CD4-positive, alpha-beta T cell (primary cell): Measurements from ENCODE around the gene SLC22A5. TPM values are rescaled to one million over a fixed set of nuclear protein-coding genes. Genes with fewer than 3 reads are reported as not detected.

Source experiments
- ATAC-seq: fragments of 200-7000 bp; cut with Tn5 transposase; one replicate; pipeline ENCODE4 v1.10.0; 2022; ENCODE audit warnings: mild to moderate bottlenecking; ENCODE audit not compliant: poor library complexity
- CTCF ChIA-PET: fragments of 350-600 bp; sonication (Branson Sonifier 250); formaldehyde crosslinking; loops from one replicate; lab custom pipeline; 2021; ENCODE audit warnings: antibody characterized with exemption, inconsistent platforms; lab: Charles Lee
- POLR2A ChIA-PET: fragments of 350-600 bp; sonication (Branson Sonifier 250); formaldehyde crosslinking; loops from one replicate; lab custom pipeline; 2021; ENCODE audit warnings: antibody characterized with exemption, inconsistent platforms; lab: Charles Lee
- DNase-seq, 14 experiments: peaks; one replicate each; pipeline ENCODE4 v3.0.0-alpha.2; 2013 to 2020; ENCODE audit warnings: mixed read lengths in 2 of 14
- H3K27ac ChIP-seq, 2 donors: one replicate each; pipeline versions ENCODE4 v1.5.1 to v1.7.0; 2013; ENCODE audit warnings: low read length in 2 of 2, low read depth in 1 of 2, mild to moderate bottlenecking in 1 of 2
- H3K27me3 ChIP-seq, 2 experiments: 1 replicate in 1 of 2; 2 replicates in 1 of 2; pipeline versions ENCODE4 v1.6.1 to v1.7.0; 2013; ENCODE audit warnings: low read length in 2 of 2, control low read depth in 1 of 2, mild to moderate bottlenecking in 1 of 2, moderate library complexity in 1 of 2; ENCODE audit not compliant: insufficient read depth in 2 of 2, control insufficient read depth in 1 of 2
- H3K36me3 ChIP-seq: one replicate; pipeline ENCODE4 v1.6.1; 2013; ENCODE audit warnings: low read length, control low read depth; ENCODE audit not compliant: insufficient read depth
- H3K4me1 ChIP-seq: one replicate; pipeline ENCODE4 v1.6.1; 2013; ENCODE audit warnings: low read length, control low read depth; ENCODE audit not compliant: insufficient read depth
- H3K4me3 ChIP-seq: one replicate; pipeline ENCODE4 v1.5.1; 2013; ENCODE audit warnings: mild to moderate bottlenecking, low read length, moderate library complexity
- H3K9me3 ChIP-seq, 2 experiments: 1 replicate in 1 of 2; 2 replicates in 1 of 2; pipeline versions ENCODE4 v1.6.1 to v1.7.0; 2013; ENCODE audit warnings: low read length in 2 of 2, mild to moderate bottlenecking in 2 of 2, control low read depth in 1 of 2, moderate library complexity in 1 of 2; ENCODE audit not compliant: control insufficient read depth in 1 of 2, insufficient read depth in 1 of 2
- H3K27ac Mint-ChIP-seq: one replicate; pipeline ENCODE4 v1.8.0; 2020; ENCODE audit warnings: mixed read lengths
- H3K27me3 Mint-ChIP-seq: one replicate; pipeline ENCODE4 v1.8.0; 2021; ENCODE audit warnings: mixed read lengths
- H3K36me3 Mint-ChIP-seq: one replicate; pipeline ENCODE4 v1.8.0; 2021; ENCODE audit warnings: low read depth, mixed read lengths
- H3K4me1 Mint-ChIP-seq: one replicate; pipeline ENCODE4 v1.8.0; 2021; ENCODE audit warnings: low read depth, mixed read lengths
- H3K4me3 Mint-ChIP-seq: one replicate; pipeline ENCODE4 v1.8.0; 2020; ENCODE audit warnings: mild to moderate bottlenecking, mixed read lengths
- H3K9me3 Mint-ChIP-seq: one replicate; pipeline ENCODE4 v1.8.0; 2020; ENCODE audit warnings: mixed read lengths
- CTCF ChIP-seq: fragments of 200-600 bp; IDR thresholded peaks from one replicate; pipeline ENCODE4 v1.8.0; 2022; ENCODE audit warnings: antibody characterized with exemption, mild to moderate bottlenecking
- intact Hi-C, 2 experiments: fragments of 100-400 bp; cut with DNase I in 1 of 2; cut with micrococcal nuclease in 1 of 2; formaldehyde crosslinking; loops; one replicate each; pipeline versions ENCODE4 v1.15.1 to v1.9.0; 2023 to 2025; cut with DNase I, micrococcal nuclease
- total RNA-seq, 174 experiments: library from RNA in 2 of 174; stranded (reverse) in 2 of 174; gene quantifications; one replicate each; pipeline ENCODE4 v1.2.3 and lab custom pipeline; 2021 to 2026

The SLC22A5 gene
- total RNA-seq, 2 experiments from 2014 or later = 4.3 to 4.5 TPM

GRCh38 chr5:132369007-132369473 is 470 bp upstream of the SLC22A5 start:
- no peak for ATAC-seq

GRCh38 chr5:132370181-132370970 is 866 bp downstream of the SLC22A5 start:
- H3K27me3 ChIP-seq = no peaks in the 10 kb centered on the region
- H3K36me3 ChIP-seq = no peaks in the 10 kb centered on the region
- Mint-ChIP-seq H3K4me1 (peaks cover 26% of the 10 kb centered on the region), H3K27me3 (no peaks in the 10 kb centered on the region), H3K9me3 (no peaks in the 10 kb centered on the region), H3K4me3 (peak overlapping the region; percentile 91), H3K27ac (peak overlapping the region; percentile 58), H3K36me3 (no peaks in the 10 kb centered on the region)
- TF ChIP-seq CTCF = no peak
- DNase-seq = peak in 2 of 14 experiments; percentile 16 to 38
- H3K4me3 ChIP-seq = peak overlapping the region; percentile 68
- no peak for ATAC-seq
- POLR2A ChIA-PET = interaction anchor here (0.9 to 2.6 kb wide), 6 partner anchors 16 to 494 kb away, joined by 3 to 22 read pairs (median 6); partner anchors contain the start of gene IRF1
- peaks cover 35% of the 10 kb centered on the region for H3K4me1 ChIP-seq
- CTCF ChIA-PET = no interaction called here
- H3K27ac ChIP-seq = no peak overlapping the region
- no peaks in the 10 kb centered on the region for H3K9me3 ChIP-seq
- intact Hi-C loops = no loop called here

More at GRCh38 chr5:132369007-132369473, 470 bp upstream of the SLC22A5 start:
- POLR2A ChIA-PET = interaction anchor here (0.6 to 2.6 kb wide), 19 partner anchors 13 to 682 kb away, joined by 3 to 22 read pairs (median 3); partner anchors contain the start of genes CCNI2, HSPA4, IRF1 and RAD50
- CTCF ChIA-PET = interaction anchor here (0.8 to 1.6 kb wide), 3 partner anchors 18 to 451 kb away, joined by 3 to 8 read pairs (median 5); no protein-coding TSS in a partner anchor
- H3K27ac ChIP-seq = peak overlapping the region; percentile 24 to 41
- no peak for TF ChIP-seq CTCF
- H3K9me3 ChIP-seq = no peaks in the 10 kb centered on the region
- peaks cover 26% of the 10 kb centered on the region for H3K4me1 Mint-ChIP-seq
- H3K27me3 ChIP-seq = no peaks in the 10 kb centered on the region
- H3K4me3 Mint-ChIP-seq = peak overlapping the region; percentile 91
- H3K4me3 ChIP-seq = peak overlapping the region; percentile 68
- H3K27me3 Mint-ChIP-seq = no peaks in the 10 kb centered on the region
- peaks cover 7% of the 10 kb centered on the region for H3K36me3 Mint-ChIP-seq
- DNase-seq = no peak
- H3K27ac Mint-ChIP-seq = peak overlapping the region; percentile 60
- peaks cover 35% of the 10 kb centered on the region for H3K4me1 ChIP-seq
- H3K36me3 ChIP-seq = peaks cover 6% of the 10 kb centered on the region
- intact Hi-C loops = no loop called here
- H3K9me3 Mint-ChIP-seq = no peaks in the 10 kb centered on the region

GRCh38 chr5:132370971-132371602 is 1.6 kb downstream of the SLC22A5 start:
- no peaks in the 10 kb centered on the region for H3K9me3 Mint-ChIP-seq
- no peak for TF ChIP-seq CTCF
- no peaks in the 10 kb centered on the region for H3K27me3 Mint-ChIP-seq
- Histone ChIP-seq H3K4me3 (no peak overlapping the region), H3K4me1 (peaks cover 35% of the 10 kb centered on the region), H3K36me3 (no peaks in the 10 kb centered on the region), H3K27ac (no peak overlapping the region), H3K27me3 (no peaks in the 10 kb centered on the region), H3K9me3 (no peaks in the 10 kb centered on the region)
- H3K4me1 Mint-ChIP-seq = peaks cover 26% of the 10 kb centered on the region
- H3K27ac Mint-ChIP-seq = peak overlapping the region; percentile 58
- ChIA-PET CTCF (interaction anchor here (1.1 kb wide), 1 partner anchor 119 kb away, joined by 4 read pairs; the partner anchor contains the start of gene IRF1), POLR2A (no interaction called here)
- no peaks in the 10 kb centered on the region for H3K36me3 Mint-ChIP-seq
- intact Hi-C loops = no loop called here
- H3K4me3 Mint-ChIP-seq = peak overlapping the region; percentile 91
- ATAC-seq (no peak), DNase-seq (no peak)
